CD4-positive, alpha-beta T cell treated with Interleukin-6 for 4 hours (primary cell): ENCODE data around the gene HOMEZ.
"Not testable (repeated sequence)": the region's sequence is repeated elsewhere in the genome, so short reads cannot be mapped to it uniquely, and the experiment has no call there.

ENCODE experiments used
- DNase-seq: peaks from one replicate; pipeline ENCODE4 v3.0.0-alpha.2; 2020; ENCODE audit warnings: mixed read lengths

The HOMEZ gene, protein sequence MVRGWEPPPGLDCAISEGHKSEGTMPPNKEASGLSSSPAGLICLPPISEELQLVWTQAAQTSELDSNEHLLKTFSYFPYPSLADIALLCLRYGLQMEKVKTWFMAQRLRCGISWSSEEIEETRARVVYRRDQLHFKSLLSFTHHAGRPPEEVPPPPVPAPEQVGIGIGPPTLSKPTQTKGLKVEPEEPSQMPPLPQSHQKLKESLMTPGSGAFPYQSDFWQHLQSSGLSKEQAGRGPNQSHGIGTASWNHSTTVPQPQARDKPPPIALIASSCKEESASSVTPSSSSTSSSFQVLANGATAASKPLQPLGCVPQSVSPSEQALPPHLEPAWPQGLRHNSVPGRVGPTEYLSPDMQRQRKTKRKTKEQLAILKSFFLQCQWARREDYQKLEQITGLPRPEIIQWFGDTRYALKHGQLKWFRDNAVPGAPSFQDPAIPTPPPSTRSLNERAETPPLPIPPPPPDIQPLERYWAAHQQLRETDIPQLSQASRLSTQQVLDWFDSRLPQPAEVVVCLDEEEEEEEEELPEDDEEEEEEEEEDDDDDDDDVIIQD

GRCh38 chr14:23286020-23286901, at the start of gene HOMEZ:
Gene HOMEZ (minus strand): TSS chr14:23286132. CDS start chr14:23285952, 180 bp downstream.
- DNase-seq = peak; percentile 98

- no peak for DNase-seq
Observed at GRCh38 chr14:23335623-23336022, 49.7 kb upstream of the HOMEZ start.

- peak; percentile 75 for DNase-seq
Observed at GRCh38 chr14:23327947-23328744, 42.2 kb upstream of the HOMEZ start.

- no peak for DNase-seq
Observed at GRCh38 chr14:23326491-23327332, 40.8 kb upstream of the HOMEZ start.

DNA sequence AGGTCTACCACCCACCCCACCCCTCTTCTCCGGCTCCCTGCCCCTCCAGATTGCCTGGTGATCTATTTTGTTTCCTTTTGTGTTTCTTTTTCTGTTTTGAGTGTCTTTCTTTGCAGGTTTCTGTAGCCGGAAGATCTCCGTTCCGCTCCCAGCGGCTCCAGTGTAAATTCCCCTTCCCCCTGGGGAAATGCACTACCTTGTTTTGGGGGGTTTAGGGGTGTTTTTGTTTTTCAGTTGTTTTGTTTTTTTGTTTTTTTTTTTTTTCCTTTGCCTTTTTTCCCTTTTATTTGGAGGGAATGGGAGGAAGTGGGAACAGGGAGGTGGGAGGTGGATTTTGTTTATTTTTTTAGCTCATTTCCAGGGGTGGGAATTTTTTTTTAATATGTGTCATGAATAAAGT, 39.8 kb upstream of the HOMEZ start:
- not testable (repeated sequence) for DNase-seq

DNA sequence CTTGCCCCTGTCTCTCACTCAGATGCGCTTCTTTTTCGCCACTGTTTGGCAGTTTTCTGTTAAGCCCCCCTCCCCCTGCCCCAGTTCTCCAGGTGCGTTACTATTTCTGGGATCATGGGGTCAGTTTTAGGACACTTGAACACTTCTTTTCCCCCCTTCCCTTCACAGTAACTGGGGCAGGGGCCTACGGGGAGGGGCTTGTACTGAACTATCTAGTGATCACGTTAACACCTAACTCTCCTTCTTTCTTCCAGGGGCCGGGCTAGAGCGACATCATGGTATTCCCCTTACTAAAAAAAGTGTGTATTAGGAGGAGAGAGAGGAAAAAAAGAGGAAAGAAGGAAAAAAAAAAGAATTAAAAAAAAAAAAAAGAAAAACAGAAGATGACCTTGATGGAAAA, 39.1 kb upstream of the HOMEZ start:
- DNase-seq = no peak

DNA sequence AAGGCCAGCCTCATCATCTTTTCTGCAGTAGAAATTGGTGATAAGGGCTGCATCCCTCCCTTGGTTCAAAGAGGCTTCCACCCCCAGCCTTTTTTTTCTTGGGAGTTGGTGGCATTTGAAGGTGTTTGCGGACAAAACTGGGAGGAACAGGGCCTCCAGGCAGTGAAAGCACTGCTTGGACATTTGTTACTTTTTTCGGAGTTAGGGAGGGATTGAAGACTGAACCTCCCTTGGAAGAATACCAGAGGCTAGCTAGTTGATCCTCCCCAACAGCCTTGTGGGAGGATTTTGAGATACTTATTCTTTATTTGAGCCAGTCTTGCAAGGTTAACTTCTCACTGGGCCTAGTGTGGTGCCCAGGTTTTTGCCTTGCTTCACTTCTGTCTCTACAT, 38.5 kb upstream of the HOMEZ start:
- DNase-seq = no peak

DNA sequence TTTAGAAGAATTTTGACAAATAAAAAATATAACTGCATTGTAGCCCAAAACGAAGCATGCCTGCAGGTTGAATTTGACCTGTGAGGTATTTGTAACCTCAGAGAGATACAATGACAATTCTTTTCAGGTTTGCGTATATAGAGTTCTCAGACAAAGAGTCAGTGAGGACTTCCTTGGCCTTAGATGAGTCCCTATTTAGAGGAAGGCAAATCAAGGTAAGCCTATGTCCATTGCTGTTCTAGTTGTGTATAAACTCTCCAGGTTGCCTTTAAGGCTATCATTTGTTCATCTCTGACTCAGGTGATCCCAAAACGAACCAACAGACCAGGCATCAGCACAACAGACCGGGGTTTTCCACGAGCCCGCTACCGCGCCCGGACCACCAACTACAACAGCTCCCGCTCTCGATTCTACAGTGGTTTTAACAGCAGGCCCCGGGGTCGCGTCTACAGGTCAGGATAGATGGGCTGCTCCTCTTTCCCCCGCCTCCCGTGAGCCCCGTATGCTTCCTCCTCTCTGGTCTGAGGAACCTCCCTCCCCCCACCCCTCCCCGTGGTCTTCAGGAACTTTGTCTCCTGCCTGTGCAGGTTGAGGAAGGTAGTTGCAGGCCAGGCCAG, 38.0 kb upstream of the HOMEZ start:
- DNase-seq = no peak

GRCh38 chr14:23322568-23323517, 36.9 kb upstream of the HOMEZ start:
- DNase-seq = no peak

DNA sequence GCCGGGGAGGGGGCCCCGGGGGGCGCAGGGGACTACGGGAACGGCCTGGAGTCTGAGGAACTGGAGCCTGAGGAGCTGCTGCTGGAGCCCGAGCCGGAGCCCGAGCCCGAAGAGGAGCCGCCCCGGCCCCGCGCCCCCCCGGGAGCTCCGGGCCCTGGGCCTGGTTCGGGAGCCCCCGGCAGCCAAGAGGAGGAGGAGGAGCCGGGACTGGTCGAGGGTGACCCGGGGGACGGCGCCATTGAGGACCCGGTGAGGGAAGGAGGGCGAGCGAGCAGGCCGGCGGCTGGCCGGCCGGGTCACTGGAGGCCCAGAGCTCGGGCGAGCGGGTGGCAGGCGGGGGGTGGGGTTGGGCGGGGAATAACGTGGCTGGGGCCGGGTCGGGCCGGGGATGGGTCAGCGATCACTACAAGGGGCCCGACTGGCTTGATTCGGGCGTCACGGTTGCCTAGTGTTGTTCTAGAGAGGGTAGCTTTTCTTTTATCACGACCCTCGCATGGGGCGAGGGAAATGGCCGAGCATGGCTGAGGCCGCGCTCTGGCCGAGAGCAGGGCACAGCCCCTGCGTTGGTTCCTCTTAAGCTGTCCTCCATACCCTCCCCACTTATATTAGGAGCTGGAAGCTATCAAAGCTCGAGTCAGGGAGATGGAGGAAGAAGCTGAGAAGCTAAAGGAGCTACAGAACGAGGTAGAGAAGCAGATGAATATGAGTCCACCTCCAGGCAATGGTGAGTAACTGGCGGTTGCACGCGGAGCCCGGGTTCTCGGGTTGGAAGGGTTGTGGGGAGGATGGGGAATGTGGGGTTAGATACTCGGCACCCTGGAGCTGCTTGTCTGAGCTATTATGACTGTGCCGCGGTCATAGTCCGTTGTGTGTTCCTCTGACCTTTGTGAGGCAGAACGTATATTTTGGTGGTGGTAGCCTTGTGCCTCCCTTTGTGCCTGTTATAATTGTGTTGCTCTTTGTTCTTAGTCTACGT, 35.9 kb upstream of the HOMEZ start:
- peak; percentile 51 for DNase-seq

GRCh38 chr14:23320584-23321571, 34.9 kb upstream of the HOMEZ start, which contains the start of gene PABPN1:
Gene PABPN1 (plus strand): TSS chr14:23321457. CDS start chr14:23321470, 13 bp downstream.
- peak; percentile 98 for DNase-seq

DNA sequence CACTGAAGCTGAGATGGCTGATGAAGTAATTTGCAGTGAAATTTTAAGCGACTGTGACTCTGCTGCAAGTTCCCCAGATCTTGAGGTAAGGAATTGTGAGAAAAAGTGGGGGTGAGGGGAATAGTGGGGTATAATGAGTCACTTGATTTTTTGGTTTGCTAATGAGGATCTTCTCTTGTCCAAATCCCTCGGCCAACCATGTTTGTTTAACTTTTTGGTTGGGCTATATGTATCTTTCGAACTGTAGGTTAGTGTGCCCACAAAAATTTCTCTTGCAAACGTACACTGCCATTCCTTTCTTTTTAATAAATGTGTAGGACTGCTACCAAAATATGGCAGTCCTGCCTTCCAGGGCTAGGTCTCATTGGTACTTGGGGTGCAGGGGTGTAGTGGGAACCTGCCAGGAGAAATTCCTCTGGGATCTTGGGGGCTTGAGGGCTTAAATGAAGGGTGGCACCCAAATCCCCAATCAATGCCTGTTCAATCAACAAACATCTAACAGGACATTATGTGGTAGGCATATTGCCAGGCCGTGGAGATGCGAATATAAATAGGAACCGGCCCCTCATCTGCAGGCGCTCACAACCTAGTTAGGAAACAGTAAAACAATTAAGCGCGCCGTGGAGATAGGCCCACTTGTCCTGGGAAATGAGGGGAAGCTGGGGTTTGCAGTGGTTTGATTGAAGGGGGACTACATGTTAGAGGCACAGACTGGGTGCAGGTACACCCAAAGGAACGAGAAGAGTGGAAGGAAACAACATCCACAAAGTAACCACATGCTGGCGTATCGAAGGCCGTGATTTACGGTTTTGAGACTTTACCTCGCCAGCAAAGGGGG, 34.0 kb upstream of the HOMEZ start:
- no peak for DNase-seq

DNA sequence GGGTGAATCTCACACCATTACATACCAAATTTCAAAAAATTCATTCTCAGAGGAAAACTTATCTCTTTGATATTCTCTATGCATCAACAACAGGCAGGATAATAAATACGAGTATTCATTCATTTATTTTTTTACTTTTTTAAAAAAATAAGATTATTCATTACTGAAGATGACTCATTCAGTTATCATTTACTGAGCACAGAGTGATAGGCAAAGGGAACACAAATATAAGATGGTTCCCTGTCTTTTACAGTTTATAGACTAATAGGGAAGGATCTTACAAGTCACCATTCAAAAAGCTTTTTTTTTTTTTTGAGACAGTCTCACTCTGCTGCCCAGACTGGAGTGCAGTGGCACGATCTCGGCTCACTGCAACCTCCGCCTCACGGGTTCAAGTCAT, 30.4 kb upstream of the HOMEZ start:
- no peak for DNase-seq

DNA sequence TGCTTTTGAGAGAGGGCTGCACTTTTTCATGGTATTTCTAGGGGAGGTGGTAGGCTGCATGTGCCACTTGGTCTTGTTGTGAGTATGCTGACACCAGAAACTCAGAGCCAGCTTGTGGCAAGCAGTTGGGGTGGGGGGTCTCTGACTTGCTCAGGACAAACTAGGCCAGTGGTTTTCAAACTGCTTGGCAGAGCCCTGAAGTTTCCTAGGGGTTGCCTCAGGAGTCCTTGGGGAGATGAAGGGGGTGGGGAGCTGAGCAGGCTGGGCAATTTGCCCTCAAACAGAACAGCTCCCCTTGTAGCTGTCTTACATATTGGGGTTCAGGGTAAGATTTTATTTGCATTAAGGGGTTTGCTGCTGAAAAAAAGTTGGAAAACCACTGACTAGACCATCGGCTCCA, 24.6 kb upstream of the HOMEZ start:
- DNase-seq = no peak

- no peak for DNase-seq
Observed at GRCh38 chr14:23308721-23309445, 23.0 kb upstream of the HOMEZ start.
